HG03565 (cell line): ENCODE data around the gene TFF1.
A peak's percentile ranks its signal among the peaks of the same experiment; 100 is the strongest.
"Not testable (repeated sequence)": the region's sequence is repeated elsewhere in the genome, so short reads cannot be mapped to it uniquely, and the experiment has no call there.

Experiments used
- ATAC-seq: cut with Tn5 transposase; IDR thresholded peaks from one replicate; pipeline ENCODE4 v1.9.1; 2021; ENCODE audit warnings: mild to moderate bottlenecking, moderate library complexity; ENCODE audit not compliant: unreplicated experiment

TFF1 gene

GRCh38 chr21:42366292-42367010, at the start of gene TFF1:
TSS of gene TFF1 (minus strand) at chr21:42366535. CDS start at chr21:42366495, 40 bp downstream.
- no peak for ATAC-seq

DNA sequence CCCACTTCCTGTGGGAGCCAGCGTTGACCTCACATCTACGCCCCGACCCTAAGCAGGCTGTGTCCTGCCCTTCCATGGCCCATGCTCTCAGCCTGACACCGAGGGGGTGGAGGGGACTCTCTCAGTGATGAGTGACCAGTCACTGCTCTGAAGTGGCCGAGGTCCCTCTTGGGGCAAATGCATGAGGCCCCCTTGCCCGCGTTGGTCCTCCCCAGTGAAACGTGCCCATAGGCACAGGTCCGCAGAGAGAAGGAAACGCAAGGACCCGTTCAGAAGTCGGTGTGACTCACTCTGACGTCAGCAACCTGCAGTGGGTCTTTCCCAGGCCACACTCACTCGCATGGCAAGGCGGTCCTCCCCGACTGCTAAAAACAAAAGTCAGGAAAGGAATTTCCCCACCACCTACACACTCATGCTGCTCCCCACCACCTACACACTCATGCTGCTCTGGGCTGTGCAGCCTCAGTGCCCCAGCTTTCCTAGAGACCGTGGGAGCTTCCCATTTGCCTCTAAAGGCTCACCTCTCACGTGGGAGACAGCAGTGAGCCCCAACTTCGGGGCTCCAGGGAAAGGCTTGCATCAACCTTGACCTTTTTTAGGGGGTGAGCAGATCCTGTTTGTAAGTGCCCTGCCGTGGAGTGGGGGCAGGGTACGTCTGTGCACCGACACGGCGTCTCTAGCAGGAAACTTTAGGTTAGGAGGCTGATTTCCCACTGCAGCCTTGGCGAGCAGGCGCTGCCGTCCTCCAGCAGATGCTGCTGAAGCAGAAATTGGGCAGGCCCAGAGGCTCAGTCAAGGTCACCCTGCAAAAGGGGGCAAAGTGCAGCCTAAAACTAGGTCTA, 48.8 kb upstream of the TFF1 start:
- peak; percentile 70 for ATAC-seq

DNA sequence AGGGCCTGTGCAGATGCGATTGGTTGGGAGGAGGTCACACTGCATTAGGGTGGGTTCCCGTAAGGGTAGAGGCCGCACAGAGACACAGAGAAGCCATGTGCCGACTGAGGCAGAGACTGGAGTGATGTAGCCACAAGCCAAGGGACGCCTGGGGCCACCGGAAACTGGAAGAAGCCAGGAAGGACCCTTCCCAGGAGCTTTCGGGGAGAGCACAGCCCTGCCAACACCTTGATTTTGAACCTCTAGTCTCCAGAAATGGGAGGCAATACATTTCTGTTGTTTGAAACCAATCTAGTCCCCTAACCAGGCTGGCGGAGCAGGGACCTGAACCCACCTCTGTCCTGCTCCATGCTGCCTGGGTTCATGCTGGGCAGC, 48.2 kb upstream of the TFF1 start:
- ATAC-seq: no peak

- ATAC-seq: no peak
Observed at GRCh38 chr21:42414066-42414465, 47.7 kb upstream of the TFF1 start.

DNA sequence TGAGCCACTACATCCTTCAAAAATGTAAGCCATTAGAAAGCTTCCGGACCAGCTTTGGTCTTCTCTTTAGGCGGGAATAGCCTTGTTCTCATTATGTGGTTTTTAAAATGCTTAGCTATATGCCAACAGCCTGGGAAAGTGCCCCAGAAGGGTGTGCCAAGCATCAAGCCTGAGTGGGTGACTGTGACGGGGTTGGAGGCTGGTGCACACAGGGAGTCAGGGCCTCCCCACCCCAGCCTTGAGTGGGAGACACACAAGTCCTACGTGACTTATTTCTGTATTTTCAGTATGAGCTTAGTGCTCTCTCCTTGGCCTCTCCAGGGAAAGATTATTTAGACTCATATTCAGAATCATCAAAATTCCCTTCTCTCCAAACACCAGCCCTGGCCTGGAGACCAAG, 47.2 kb upstream of the TFF1 start:
- no peak for ATAC-seq

- ATAC-seq: no peak
Observed at GRCh38 chr21:42413093-42413492, 46.8 kb upstream of the TFF1 start.

GRCh38 chr21:42412636-42412933, 46.2 kb upstream of the TFF1 start:
- no peak for ATAC-seq

- no peak for ATAC-seq
Observed at GRCh38 chr21:42411891-42412635, 45.7 kb upstream of the TFF1 start.

- no peak for ATAC-seq
Observed at GRCh38 chr21:42411197-42411869, 45.0 kb upstream of the TFF1 start.

- no peak for ATAC-seq
Observed at GRCh38 chr21:42409366-42409765, 43.0 kb upstream of the TFF1 start.

GRCh38 chr21:42408718-42409117, 42.4 kb upstream of the TFF1 start:
- not testable (repeated sequence) for ATAC-seq

- no peak for ATAC-seq
Observed at GRCh38 chr21:42407476-42407875, 41.1 kb upstream of the TFF1 start.

DNA sequence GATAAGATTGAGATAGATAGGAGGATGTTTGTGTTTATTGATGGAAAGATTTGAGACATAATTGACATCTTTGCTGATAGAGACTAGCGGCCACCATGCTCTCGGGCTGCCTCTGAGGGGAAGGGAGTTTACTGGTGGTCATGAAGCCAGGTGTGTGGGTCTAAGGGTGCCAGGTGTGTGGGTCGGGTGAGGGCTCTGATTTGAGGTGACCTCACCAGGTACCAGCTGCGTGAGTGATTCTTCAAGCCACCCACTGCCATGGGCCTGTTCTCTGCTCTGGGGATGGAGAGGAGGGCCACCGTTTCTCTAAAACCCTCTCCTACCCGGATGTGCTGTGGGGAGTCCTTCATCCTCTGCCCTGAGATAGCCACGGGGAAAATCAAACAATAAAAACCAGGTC, 40.5 kb upstream of the TFF1 start:
- no peak for ATAC-seq

GRCh38 chr21:42406201-42406621, 39.9 kb upstream of the TFF1 start:
- no peak for ATAC-seq

DNA sequence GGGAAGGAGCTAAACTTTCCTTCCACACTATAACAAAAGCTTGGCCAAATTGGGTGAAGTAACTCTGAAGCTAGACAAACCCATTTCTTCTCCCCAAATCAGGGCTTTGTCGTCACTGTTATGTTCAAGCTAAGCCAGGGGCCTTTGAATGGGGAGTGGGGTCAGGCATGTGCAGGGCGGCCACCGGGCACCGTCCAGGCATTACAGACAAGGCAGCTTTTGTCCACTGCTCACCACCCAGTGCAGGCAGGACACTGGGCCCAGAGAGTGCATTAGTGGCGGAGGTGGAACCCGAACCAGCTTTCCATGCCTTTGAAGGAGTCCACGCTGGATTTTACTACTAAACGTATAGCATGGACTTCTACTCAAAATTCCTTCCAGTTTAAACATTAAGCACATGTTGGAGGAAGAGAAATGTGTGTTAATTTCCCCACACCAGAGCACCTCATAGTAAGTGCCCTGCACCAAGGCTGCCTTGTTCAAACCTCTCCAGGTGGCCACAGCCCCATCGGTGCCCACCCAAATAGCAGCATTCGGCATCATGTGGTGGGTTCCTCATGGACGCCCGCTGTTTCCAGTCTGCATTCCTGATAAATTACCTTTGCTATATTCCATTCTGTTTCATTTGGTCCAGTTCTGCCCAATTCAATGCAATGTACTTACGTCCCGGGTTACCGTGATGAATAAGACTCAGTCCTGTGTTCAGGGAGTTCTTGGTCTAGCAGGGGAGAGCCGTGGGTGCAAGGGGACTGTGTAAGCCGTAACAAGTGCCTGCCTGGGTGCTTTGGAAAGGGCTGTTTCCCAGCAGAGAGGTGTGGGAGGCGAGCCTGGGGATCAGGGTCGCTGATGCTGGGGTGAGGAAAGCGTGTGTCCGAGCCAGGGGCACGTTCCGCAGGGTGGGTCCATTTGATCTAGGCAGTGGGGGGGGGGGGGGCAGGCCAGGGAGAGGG, 39.0 kb upstream of the TFF1 start:
- no peak for ATAC-seq

DNA sequence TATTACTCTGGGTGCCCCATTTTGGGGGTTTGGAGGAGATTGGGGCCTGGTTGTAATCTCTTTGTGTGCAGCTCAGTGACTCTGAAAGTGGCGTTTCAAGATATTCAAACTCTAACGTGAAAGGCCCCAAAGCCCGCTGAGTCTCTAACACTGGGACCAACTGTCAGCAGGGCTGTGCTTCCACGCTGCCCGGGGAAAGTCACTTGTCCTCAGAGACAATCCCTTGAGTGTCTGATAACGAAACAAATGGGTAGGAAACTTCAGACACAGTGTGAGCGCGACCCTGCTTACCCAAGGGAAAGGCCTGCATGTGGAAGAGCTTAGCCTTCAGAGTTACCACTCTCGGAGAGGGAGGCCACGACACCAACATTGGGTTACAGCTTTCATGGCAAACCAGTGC, 38.2 kb upstream of the TFF1 start:
- no peak for ATAC-seq

GRCh38 chr21:42403611-42404231, 37.4 kb upstream of the TFF1 start, which contains the start of gene UBASH3A:
TSS of gene UBASH3A (plus strand) at chr21:42403902. CDS start at chr21:42403946, 44 bp downstream.
- ATAC-seq: no peak

DNA sequence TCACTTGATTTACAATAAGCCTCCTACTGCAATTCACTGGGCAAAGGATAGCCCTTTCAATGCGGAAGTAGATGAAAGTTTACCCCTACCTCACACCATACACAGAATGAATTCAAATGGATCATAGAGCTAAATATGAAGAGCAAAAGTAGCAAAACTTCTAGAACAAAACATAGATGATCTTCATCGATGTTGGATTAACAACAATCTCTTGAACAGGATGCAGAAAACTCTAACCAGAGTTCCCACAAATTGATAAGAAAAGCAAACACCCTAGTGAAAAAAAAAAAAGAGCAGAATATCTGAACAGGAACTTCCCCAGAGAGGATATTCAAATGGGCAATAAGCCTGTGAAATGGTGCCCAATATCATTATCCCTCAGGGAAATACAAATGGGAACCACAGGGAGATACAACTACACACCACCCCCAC, 35.5 kb upstream of the TFF1 start:
- no peak for ATAC-seq

GRCh38 chr21:42401154-42401553, 34.8 kb upstream of the TFF1 start:
- no peak for ATAC-seq
